ELR (cell line): ENCODE measurements around the gene SLC35G4.
"Not testable (repeated sequence)": the region's sequence is repeated elsewhere in the genome, so short reads cannot be mapped to it uniquely, and the experiment has no call there.

ENCODE experiments used
- DNase-seq: peaks from one replicate; pipeline ENCODE4 v3.0.0-alpha.2; 2015; ENCODE audit warnings: low read depth

The SLC35G4 gene

GRCh38 chr18:11613611-11614010 lies 4.2 kb downstream of the SLC35G4 start:
- not testable (repeated sequence) for DNase-seq

- DNase-seq = not testable (repeated sequence)
These were observed 4.6 kb downstream of the SLC35G4 start for GRCh38 chr18:11614042-11614441.

- not testable (repeated sequence) for DNase-seq
These were observed 5.6 kb downstream of the SLC35G4 start for GRCh38 chr18:11614981-11615380.

- not testable (repeated sequence) for DNase-seq
These were observed 37.9 kb downstream of the SLC35G4 start for GRCh38 chr18:11647310-11647709.

- DNase-seq = not testable (repeated sequence)
These were observed 38.4 kb downstream of the SLC35G4 start for GRCh38 chr18:11647804-11648203.

- no peak for DNase-seq
These were observed 40.4 kb downstream of the SLC35G4 start for GRCh38 chr18:11649839-11650238.

GRCh38 chr18:11651899-11652298 lies 42.5 kb downstream of the SLC35G4 start:
- no peak for DNase-seq

- DNase-seq = no peak
These were observed 44.1 kb downstream of the SLC35G4 start for GRCh38 chr18:11653521-11653920.

- DNase-seq = peak; percentile 45
These were observed 45.6 kb downstream of the SLC35G4 start for GRCh38 chr18:11654736-11655605.

GRCh38 chr18:11655606-11655932 lies 46.2 kb downstream of the SLC35G4 start:
- DNase-seq = no peak

GRCh38 chr18:11657152-11657551 lies 47.8 kb downstream of the SLC35G4 start:
- no peak for DNase-seq

- DNase-seq = no peak
These were observed 48.2 kb downstream of the SLC35G4 start for GRCh38 chr18:11657554-11657953.

- no peak for DNase-seq
These were observed 48.6 kb downstream of the SLC35G4 start for GRCh38 chr18:11658019-11658418.

- DNase-seq = no peak
These were observed 49.6 kb downstream of the SLC35G4 start for GRCh38 chr18:11658989-11659388.
